Naive thymus-derived CD4-positive, alpha-beta T cell (primary cell): ENCODE measurements around the gene DPP6. TPM values are rescaled to one million over a fixed set of nuclear protein-coding genes. Genes with fewer than 3 reads are reported as not detected.
"Not testable (repeated sequence)": the region's sequence is repeated elsewhere in the genome, so short reads cannot be mapped to it uniquely, and the experiment has no call there.

Experiments used
- ATAC-seq: fragments of 150-1000 bp; cut with Tn5 transposase; 2 replicates; pipeline ENCODE4 v1.10.0; 2021; ENCODE audit warnings: mild to moderate bottlenecking, moderate library complexity
- CTCF ChIA-PET: fragments of 350-600 bp; sonication (Branson Sonifier 250); formaldehyde crosslinking; loops from one replicate; lab custom pipeline; 2021; ENCODE audit warnings: antibody characterized with exemption; lab: Charles Lee
- POLR2A ChIA-PET: fragments of 350-600 bp; sonication (Branson Sonifier 250); formaldehyde crosslinking; loops from one replicate; lab custom pipeline; 2021; ENCODE audit warnings: antibody characterized with exemption, inconsistent platforms; lab: Charles Lee
- DNase-seq, 9 donors: peaks; one replicate each; pipeline versions ENCODE4 v3.0.0 to v3.0.0-alpha.2; 2020 to 2022; ENCODE audit warnings: mixed read lengths in 1 of 9
- H3K27ac ChIP-seq: one replicate; pipeline ENCODE4 v1.7.0; 2013; ENCODE audit warnings: mild to moderate bottlenecking, low read depth, low read length, moderate library complexity
- H3K27me3 ChIP-seq, 2 donors: one replicate each; pipeline ENCODE4 v1.7.0; 2013; ENCODE audit warnings: low read length in 2 of 2, mild to moderate bottlenecking in 2 of 2, moderate library complexity in 2 of 2; ENCODE audit not compliant: control insufficient read depth in 2 of 2, insufficient read depth in 2 of 2
- H3K36me3 ChIP-seq, 3 experiments: 1 replicate in 2 of 3; 2 replicates in 1 of 3; pipeline ENCODE4 v1.7.0; 2013; ENCODE audit warnings: low read length in 3 of 3, mild to moderate bottlenecking in 3 of 3, moderate library complexity in 1 of 3; ENCODE audit not compliant: insufficient read depth in 3 of 3, control insufficient read depth in 2 of 3
- H3K4me1 ChIP-seq, 2 donors: one replicate each; pipeline ENCODE4 v1.7.0; 2013; ENCODE audit warnings: low read length in 2 of 2, mild to moderate bottlenecking in 2 of 2, moderate library complexity in 1 of 2; ENCODE audit not compliant: control insufficient read depth in 2 of 2, insufficient read depth in 2 of 2
- H3K4me3 ChIP-seq: 2 replicates; pipeline ENCODE4 v1.7.0; 2013; ENCODE audit warnings: mild to moderate bottlenecking, low read length
- H3K9me3 ChIP-seq, 3 experiments: 1 replicate in 2 of 3; 2 replicates in 1 of 3; pipeline ENCODE4 v1.7.0; 2013; ENCODE audit warnings: low read length in 3 of 3; ENCODE audit not compliant: control insufficient read depth in 2 of 3
- H3K27ac Mint-ChIP-seq, 9 donors: one replicate each; pipeline ENCODE4 v1.8.0; 2020 to 2022; ENCODE audit warnings: mixed read lengths in 9 of 9, mild to moderate bottlenecking in 8 of 9, moderate library complexity in 5 of 9, inconsistent platforms in 2 of 9
- H3K27me3 Mint-ChIP-seq, 5 donors: one replicate each; pipeline ENCODE4 v1.8.0; 2021 to 2022; ENCODE audit warnings: mixed read lengths in 5 of 5, mild to moderate bottlenecking in 1 of 5
- H3K36me3 Mint-ChIP-seq, 5 donors: one replicate each; pipeline ENCODE4 v1.8.0; 2020 to 2022; ENCODE audit warnings: mixed read lengths in 5 of 5, mild to moderate bottlenecking in 3 of 5, inconsistent platforms in 1 of 5
- H3K4me1 Mint-ChIP-seq, 7 donors: one replicate each; pipeline ENCODE4 v1.8.0; 2020 to 2022; ENCODE audit warnings: mixed read lengths in 7 of 7, mild to moderate bottlenecking in 3 of 7, inconsistent platforms in 1 of 7
- H3K4me3 Mint-ChIP-seq, 10 donors: one replicate each; pipeline ENCODE4 v1.8.0; 2020 to 2022; ENCODE audit warnings: mild to moderate bottlenecking in 10 of 10, mixed read lengths in 10 of 10, moderate library complexity in 6 of 10, inconsistent platforms in 2 of 10
- H3K9me3 Mint-ChIP-seq, 11 donors: one replicate each; pipeline ENCODE4 v1.8.0; 2020 to 2022; ENCODE audit warnings: mixed read lengths in 11 of 11, mild to moderate bottlenecking in 4 of 11, inconsistent platforms in 1 of 11, moderate library complexity in 1 of 11
- intact Hi-C, 2 donors: fragments of 100-400 bp; cut with micrococcal nuclease; formaldehyde crosslinking; loops; one replicate each; pipeline ENCODE4 v1.15.1; 2023
- polyA plus RNA-seq, 2 donors: library from polyadenylated mRNA; unstranded; fragments of 300-500 nt; fragmentation: Illumina TruSeq; gene quantifications; one replicate each; pipeline ENCODE4 v1.2.3, GENCODE V29; 2021
- total RNA-seq, 6 experiments: library from RNA in 5 of 6; stranded (reverse) in 5 of 6; gene quantifications; 1 replicate in 5 of 6; 2 replicates in 1 of 6; pipeline ENCODE4 v1.2.3 and lab custom pipeline; 2021 to 2026

The DPP6 gene
- total and polyA plus RNA-seq, 7 experiments from 2014 or later: not detected

DNA sequence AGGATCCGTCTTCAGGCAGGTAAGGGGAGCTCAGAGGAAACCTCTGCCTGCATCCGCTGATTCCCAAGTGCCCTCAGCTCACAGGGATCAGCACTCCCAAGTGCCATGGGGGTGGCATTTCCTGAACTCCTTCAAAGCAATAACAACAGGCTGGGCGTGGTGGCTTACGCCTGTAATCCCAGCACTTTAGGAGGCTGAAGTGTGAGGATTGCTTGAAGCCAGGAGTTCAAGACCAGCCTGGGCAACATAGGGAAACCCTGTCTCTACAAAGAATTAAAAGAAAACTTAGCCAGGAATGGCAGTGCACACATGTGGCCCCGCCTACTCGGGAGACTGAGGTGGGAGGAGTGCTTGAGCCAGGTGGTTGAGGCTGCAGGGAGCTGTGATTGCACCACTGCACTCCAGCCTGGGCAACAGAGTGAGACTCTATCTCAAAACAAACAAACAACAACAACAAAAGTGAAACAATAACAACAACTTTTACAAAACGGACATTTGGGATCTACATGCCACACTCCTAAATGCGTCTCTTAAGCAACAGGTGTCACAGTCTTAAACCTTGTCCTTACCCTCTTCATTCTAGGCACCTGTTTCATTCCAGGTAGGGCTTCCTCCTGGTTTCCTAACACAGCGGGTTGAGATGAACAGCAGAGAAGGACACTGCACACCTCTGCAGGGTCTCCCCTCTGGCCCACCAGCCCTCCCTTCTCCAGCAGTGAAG lies 877.0 kb downstream of the DPP6 start:
- peaks cover 14 to 40% (median 34%) of the 10 kb centered on the region in 7 donors for H3K4me1 Mint-ChIP-seq
- Histone ChIP-seq H3K9me3 (peaks cover 0 to 5% (median 0%) of the 10 kb centered on the region in 3 experiments), H3K27ac (peak overlapping the region; percentile 90), H3K4me3 (peak overlapping the region; percentile 81), H3K36me3 (no peaks in the 10 kb centered on the region), H3K27me3 (no peaks in the 10 kb centered on the region), H3K4me1 (peaks cover 13 to 17% of the 10 kb centered on the region in 2 donors)
- H3K4me3 Mint-ChIP-seq: peak overlapping the region; percentile 92 to 100 (median 94)
- CTCF ChIA-PET: interaction anchor here (0.6 to 2.7 kb wide), 4 partner anchors 13 to 416 kb away, joined by 3 to 40 read pairs (median 4); no protein-coding TSS in a partner anchor
- POLR2A ChIA-PET: interaction anchor here (1.0 to 2.9 kb wide), 7 partner anchors 12 to 416 kb away, joined by 3 to 17 read pairs (median 7); partner anchors contain the start of gene PAXIP1
- DNase-seq (peak in 1 of 9 donors; percentile 5), ATAC-seq (no peak)
- intact Hi-C loops: loop anchor here (2.0 to 5.0 kb wide), 3 partner anchors 14 to 668 kb away; partner anchors contain the start of gene HTR5A (in 1 of the 2)
- H3K9me3 Mint-ChIP-seq: peaks cover 0 to 11% (median 6%) of the 10 kb centered on the region in 11 donors
- H3K27ac Mint-ChIP-seq: peak overlapping the region; percentile 95 to 99 (median 98)
- peaks cover 7 to 21% (median 14%) of the 10 kb centered on the region in 5 donors for H3K36me3 Mint-ChIP-seq
- H3K27me3 Mint-ChIP-seq: peaks cover 0 to 16% (median 0%) of the 10 kb centered on the region in 5 donors

- peaks cover 20 to 59% (median 47%) of the 10 kb centered on the region in 7 donors for H3K4me1 Mint-ChIP-seq
- intact Hi-C loops: no loop called here
- peaks cover 13 to 17% of the 10 kb centered on the region in 2 donors for H3K4me1 ChIP-seq
- peaks cover 3 to 24% (median 12%) of the 10 kb centered on the region in 11 donors for H3K9me3 Mint-ChIP-seq
- DNase-seq (no peak), ATAC-seq (no peak)
- CTCF ChIA-PET: no interaction called here
- no peak overlapping the region for H3K4me3 ChIP-seq
- H3K27ac Mint-ChIP-seq: no peak overlapping the region
- H3K36me3 Mint-ChIP-seq: peaks cover 18 to 40% (median 29%) of the 10 kb centered on the region in 5 donors
- peak overlapping the region in 2 of 10 donors; percentile 8 to 45 for H3K4me3 Mint-ChIP-seq
- peaks cover 0 to 11% (median 0%) of the 10 kb centered on the region in 3 experiments for H3K9me3 ChIP-seq
- POLR2A ChIA-PET: interaction anchor here (0.6 kb wide), 1 partner anchor 764 kb away, joined by 3 read pairs; no protein-coding TSS in a partner anchor
- H3K27ac ChIP-seq: no peak overlapping the region
- H3K27me3 Mint-ChIP-seq: no peaks in the 10 kb centered on the region
- no peaks in the 10 kb centered on the region for H3K27me3 ChIP-seq
- H3K36me3 ChIP-seq: no peaks in the 10 kb centered on the region
These were observed 879.7 kb downstream of the DPP6 start for GRCh38 chr7:154931906-154932305.

GRCh38 chr7:154934353-154934952 lies 882.3 kb downstream of the DPP6 start:
- ATAC-seq, H3K4me3 ChIP-seq, H3K27me3 Mint-ChIP-seq, H3K36me3 ChIP-seq, CTCF ChIA-PET, H3K27me3 ChIP-seq, DNase-seq, H3K27ac ChIP-seq, POLR2A ChIA-PET, intact Hi-C loops, H3K4me3 Mint-ChIP-seq: not testable (repeated sequence)
- Histone ChIP-seq H3K4me1 (peaks cover 4 to 11% of the 10 kb centered on the region in 2 donors), H3K9me3 (peaks cover 0 to 11% (median 0%) of the 10 kb centered on the region in 3 experiments)
- H3K4me1 Mint-ChIP-seq: peaks cover 2 to 61% (median 45%) of the 10 kb centered on the region in 7 donors
- peak overlapping the region in 1 of 9 donors; percentile 39 for H3K27ac Mint-ChIP-seq
- peaks cover 3 to 24% (median 12%) of the 10 kb centered on the region in 11 donors for H3K9me3 Mint-ChIP-seq
- peaks cover 18 to 48% (median 35%) of the 10 kb centered on the region in 5 donors for H3K36me3 Mint-ChIP-seq

- Histone ChIP-seq H3K36me3 (no peaks in the 10 kb centered on the region), H3K4me1 (no peaks in the 10 kb centered on the region), H3K27me3 (no peaks in the 10 kb centered on the region), H3K4me3 (no peak overlapping the region), H3K27ac (no peak overlapping the region), H3K9me3 (peaks cover 0 to 11% (median 0%) of the 10 kb centered on the region in 3 experiments)
- Mint-ChIP-seq H3K9me3 (peaks cover 3 to 24% (median 12%) of the 10 kb centered on the region in 11 donors), H3K4me3 (no peak overlapping the region), H3K36me3 (peaks cover 22 to 51% (median 33%) of the 10 kb centered on the region in 5 donors), H3K27me3 (no peaks in the 10 kb centered on the region), H3K4me1 (peaks cover 0 to 46% (median 31%) of the 10 kb centered on the region in 7 donors), H3K27ac (no peak overlapping the region)
- ChIA-PET POLR2A (no interaction called here), CTCF (no interaction called here)
- no peak for DNase-seq
- intact Hi-C loops: no loop called here
- no peak for ATAC-seq
These were observed 885.6 kb downstream of the DPP6 start for GRCh38 chr7:154937837-154938236.

- Mint-ChIP-seq H3K27ac (peak overlapping the region in 2 of 9 donors; percentile 32 to 36), H3K4me3 (no peak overlapping the region), H3K27me3 (no peaks in the 10 kb centered on the region), H3K36me3 (peaks cover 0 to 39% (median 14%) of the 10 kb centered on the region in 5 donors), H3K4me1 (peaks cover 0 to 28% (median 17%) of the 10 kb centered on the region in 7 donors), H3K9me3 (peaks cover 0 to 3% (median 0%) of the 10 kb centered on the region in 11 donors)
- Histone ChIP-seq H3K4me1 (no peaks in the 10 kb centered on the region), H3K27me3 (no peaks in the 10 kb centered on the region), H3K36me3 (peaks cover 2 to 35% (median 12%) of the 10 kb centered on the region in 3 experiments), H3K4me3 (no peak overlapping the region), H3K27ac (no peak overlapping the region), H3K9me3 (no peaks in the 10 kb centered on the region)
- CTCF ChIA-PET: interaction anchor here (1.0 to 2.2 kb wide), 2 partner anchors 13 to 15 kb away, joined by 3 to 11 read pairs; no protein-coding TSS in a partner anchor
- intact Hi-C loops: loop anchor here in 1 of 2 donors (2.0 kb wide), 1 partner anchor 14 kb away; no protein-coding TSS in a partner anchor
- ATAC-seq (no peak), DNase-seq (no peak)
- POLR2A ChIA-PET: no interaction called here
These were observed 890.5 kb downstream of the DPP6 start for GRCh38 chr7:154942691-154943090.
